ENCODE data around the gene ROS1.
"Not testable (repeated sequence)": the region's sequence is repeated elsewhere in the genome, so short reads cannot be mapped to it uniquely, and the experiment has no call there.

DNA sequence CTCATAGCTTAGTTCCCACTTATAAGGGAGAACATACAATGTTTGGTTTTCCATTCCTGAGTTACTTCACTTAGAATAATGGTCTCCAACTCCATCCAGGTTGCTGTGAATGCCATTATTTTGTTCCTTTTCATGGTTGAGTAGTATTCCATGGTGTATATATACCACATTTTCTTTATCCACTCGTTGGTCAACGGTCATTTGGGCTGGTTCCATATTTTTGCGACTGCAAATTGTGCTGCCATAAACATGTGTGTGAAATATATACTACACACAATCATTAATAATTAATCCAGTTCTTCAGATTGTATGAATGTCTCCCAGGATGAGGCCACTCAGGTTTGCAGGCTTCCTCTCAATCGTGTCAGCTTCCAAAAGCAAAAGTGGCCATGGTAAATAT, 42.8 kb upstream of the ROS1 start:
- TF ChIP-seq, protein P1, sequence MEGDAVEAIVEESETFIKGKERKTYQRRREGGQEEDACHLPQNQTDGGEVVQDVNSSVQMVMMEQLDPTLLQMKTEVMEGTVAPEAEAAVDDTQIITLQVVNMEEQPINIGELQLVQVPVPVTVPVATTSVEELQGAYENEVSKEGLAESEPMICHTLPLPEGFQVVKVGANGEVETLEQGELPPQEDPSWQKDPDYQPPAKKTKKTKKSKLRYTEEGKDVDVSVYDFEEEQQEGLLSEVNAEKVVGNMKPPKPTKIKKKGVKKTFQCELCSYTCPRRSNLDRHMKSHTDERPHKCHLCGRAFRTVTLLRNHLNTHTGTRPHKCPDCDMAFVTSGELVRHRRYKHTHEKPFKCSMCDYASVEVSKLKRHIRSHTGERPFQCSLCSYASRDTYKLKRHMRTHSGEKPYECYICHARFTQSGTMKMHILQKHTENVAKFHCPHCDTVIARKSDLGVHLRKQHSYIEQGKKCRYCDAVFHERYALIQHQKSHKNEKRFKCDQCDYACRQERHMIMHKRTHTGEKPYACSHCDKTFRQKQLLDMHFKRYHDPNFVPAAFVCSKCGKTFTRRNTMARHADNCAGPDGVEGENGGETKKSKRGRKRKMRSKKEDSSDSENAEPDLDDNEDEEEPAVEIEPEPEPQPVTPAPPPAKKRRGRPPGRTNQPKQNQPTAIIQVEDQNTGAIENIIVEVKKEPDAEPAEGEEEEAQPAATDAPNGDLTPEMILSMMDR (IDR thresholded peaks at IDR 0.05 in 8 of 11, conservative IDR thresholded peaks at IDR 0.05 in 3 of 11): not testable (repeated sequence)
- not testable (repeated sequence) for TF ChIP-seq POLR2AphosphoS5 (IDR thresholded peaks at IDR 0.05)
